Measurements from ENCODE around the gene OR1F1.
A peak's percentile ranks its signal among the peaks of the same experiment; 100 is the strongest.
"Not testable (repeated sequence)": the region's sequence is repeated elsewhere in the genome, so short reads cannot be mapped to it uniquely, and the experiment has no call there.

Gene OR1F1

DNA sequence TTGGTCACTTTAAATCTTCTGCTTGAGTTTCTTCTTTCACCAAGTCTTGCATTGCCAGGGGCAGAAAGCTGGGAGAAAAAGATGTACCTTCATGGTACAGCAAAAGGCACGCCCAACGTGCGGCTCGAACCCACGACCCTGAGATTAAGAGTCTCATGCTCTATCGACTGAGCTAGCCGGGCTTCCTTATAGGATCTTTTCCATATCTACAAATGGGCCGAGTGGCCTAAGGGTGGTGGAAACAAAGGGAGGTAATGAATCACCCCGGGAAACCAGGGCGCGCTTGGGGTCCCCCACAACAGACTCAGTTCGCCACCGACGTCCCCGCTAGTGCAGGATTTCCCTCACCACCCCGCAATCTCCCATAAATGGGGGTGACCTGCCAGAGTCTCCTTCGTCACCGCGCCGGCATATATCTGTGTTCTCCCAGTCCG is 7.5 kb upstream of the OR1F1 start:
- Mint-ChIP-seq H3K36me3 (no peaks in the 10 kb centered on the region), H3K4me3 (no peak overlapping the region), H3K4me1 (peaks cover 22% of the 10 kb centered on the region), H3K27me3 (peaks cover 93% of the 10 kb centered on the region), H3K9me3 (peaks cover 2% of the 10 kb centered on the region), H3K27ac (no peak overlapping the region)
- no peak for ATAC-seq

DNA sequence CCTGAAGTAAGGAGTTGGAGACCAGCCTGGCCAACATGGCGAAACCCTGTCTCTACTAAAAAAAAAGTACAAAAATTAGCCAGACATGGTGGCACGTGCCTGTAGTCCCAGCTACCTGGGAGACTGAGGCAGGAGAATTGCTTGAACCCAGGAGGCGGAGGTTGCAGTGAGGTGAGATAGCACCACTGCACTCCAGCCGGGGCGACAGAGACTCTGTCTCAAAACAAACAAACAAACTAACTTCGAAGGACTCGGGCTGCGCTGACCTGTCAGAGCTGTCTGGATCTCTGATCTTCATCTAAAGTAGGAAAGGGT is 5.8 kb upstream of the OR1F1 start:
- peak overlapping the region; percentile 73 for H3K27ac Mint-ChIP-seq
- H3K27me3 Mint-ChIP-seq = peaks cover 92% of the 10 kb centered on the region
- not testable (repeated sequence) for H3K36me3 Mint-ChIP-seq, ATAC-seq, H3K9me3 Mint-ChIP-seq
- peaks cover 22% of the 10 kb centered on the region for H3K4me1 Mint-ChIP-seq
- H3K4me3 Mint-ChIP-seq = peak overlapping the region; percentile 70

DNA sequence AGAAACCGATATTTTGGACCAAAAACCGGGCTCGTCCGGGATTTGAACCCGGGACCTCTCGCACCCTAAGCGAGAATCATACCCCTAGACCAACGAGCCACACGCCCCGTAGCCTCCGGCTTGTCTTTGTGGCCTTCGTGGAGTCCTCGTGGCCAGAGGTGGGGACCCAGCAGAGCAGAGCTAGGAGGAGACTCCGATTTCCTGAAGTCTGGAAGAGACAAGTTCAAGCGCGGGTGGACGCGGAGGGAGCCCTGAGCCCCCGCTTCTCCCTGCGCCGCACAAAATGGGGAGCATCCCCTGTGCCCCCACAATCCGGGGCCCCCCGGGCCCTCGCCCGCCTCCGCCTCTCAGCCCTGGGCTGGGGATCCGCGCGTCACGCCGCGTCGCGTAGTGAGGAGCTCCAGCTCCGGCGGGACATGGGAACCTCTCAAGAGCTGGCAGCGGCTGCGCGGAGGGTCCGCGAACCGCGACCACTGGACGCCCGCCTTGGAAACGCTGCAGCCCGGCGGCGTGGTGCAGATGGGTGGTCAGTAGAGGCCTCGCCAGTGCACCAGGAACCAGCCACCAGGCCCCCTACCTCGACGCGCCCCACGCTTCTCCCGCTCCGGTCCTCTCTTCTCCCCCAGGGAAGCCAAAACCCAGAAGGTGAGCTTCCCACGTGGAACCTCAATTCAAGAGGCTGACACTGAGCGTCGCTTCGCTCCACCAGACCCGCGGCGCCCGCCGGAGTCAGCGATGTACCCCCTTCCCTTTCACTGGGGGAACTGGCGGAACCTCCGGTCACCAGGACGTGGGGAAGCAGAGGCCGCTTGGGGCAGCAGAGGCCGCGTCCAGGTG is 5.2 kb upstream of the OR1F1 start:
- H3K27me3 Mint-ChIP-seq = peaks cover 92% of the 10 kb centered on the region
- no peaks in the 10 kb centered on the region for H3K36me3 Mint-ChIP-seq
- peaks cover 25% of the 10 kb centered on the region for H3K4me1 Mint-ChIP-seq
- H3K27ac Mint-ChIP-seq = peak overlapping the region; percentile 73
- H3K9me3 Mint-ChIP-seq = no peaks in the 10 kb centered on the region
- peak overlapping the region; percentile 74 for H3K4me3 Mint-ChIP-seq
- ATAC-seq = no peak

DNA sequence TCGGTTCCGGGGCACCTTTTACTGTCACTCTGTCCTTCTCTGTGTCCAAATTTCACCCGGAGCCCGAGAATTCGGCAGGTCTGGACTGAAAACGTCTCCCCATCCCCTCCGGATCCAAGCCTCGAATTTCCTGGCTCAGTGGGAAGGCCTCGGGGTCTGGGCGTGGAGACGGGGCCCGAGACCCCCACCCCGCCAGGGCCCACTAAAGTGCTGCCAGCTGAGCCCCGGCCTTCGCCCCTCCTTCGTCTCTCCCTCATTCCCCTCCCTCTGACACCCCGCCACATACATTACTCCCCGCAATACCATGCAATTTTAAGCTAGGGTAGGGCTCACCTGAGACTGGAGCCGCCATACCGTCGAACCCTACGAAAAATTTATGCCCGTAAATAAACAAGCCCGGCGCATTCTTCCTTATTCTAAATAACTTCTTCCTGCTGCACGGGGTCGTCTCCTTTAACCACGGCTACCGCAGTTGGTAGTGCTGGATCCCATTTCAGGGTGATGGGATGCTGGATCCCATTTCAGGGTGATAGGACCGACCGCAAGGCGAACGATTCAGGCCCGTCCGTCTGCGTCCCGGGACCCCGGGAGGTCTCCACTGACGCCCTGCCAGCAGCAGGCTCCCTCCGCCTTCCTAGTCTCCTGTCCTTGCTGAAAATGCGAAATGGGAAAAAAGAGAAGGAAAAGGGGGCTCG is 4.4 kb upstream of the OR1F1 start:
- H3K9me3 Mint-ChIP-seq = no peaks in the 10 kb centered on the region

DNA sequence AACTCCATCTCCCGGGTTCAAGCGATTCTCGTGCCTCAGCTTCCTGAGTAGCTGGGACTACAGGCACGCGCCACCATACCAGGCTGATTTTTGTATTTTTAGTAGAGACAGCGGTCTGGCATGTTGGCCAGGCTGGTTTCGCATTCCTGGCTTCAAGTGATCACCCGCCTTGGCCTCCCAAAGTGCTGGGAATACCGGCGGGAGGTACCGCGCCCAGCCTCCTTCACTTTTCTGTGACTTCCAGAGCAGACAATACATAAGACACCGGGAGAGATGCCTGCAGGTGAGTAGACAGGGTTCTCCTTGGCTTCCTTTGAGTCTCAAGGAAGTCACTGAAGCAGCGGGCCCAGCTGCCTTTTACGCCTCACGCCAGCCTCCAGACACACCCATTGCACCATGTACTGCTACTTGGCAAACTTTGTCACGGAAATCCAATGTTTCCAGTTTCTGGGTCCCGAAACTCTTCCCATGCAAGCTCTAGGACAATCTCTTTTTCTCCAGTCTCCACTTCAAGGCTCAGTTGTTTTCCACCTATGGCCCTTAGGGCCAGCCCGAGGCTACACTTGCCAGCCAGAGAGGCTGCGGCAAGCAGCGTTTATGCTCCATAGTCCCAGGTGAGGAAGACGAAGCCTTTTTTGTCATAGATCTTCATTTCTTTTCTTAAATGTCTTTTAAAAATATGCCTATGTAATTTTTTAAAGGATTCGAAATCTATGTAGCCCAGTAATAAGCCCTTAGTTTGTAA is 886 bp upstream of the OR1F1 start:
- no peaks in the 10 kb centered on the region for H3K36me3 Mint-ChIP-seq

More for the DNA sequence above, 4.4 kb upstream of the OR1F1 start:
- H3K36me3 Mint-ChIP-seq = no peaks in the 10 kb centered on the region
- no peak for ATAC-seq
- peak overlapping the region; percentile 74 for H3K4me3 Mint-ChIP-seq
- peak overlapping the region; percentile 73 for H3K27ac Mint-ChIP-seq
- peaks cover 32% of the 10 kb centered on the region for H3K4me1 Mint-ChIP-seq
- peaks cover 92% of the 10 kb centered on the region for H3K27me3 Mint-ChIP-seq

DNA sequence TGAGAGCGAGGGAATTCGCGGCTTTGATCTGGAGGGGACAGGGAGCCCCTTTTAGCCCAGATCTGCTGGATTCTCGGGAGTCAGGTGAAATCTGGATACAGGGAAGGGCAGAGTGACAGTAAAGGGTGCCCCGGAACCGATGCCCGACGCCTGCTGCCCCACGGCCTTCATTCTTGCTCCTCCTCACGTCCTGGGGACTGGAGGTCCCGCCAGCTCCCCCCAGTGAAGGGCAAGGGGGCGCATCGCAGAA is 596 bp downstream of the OR1F1 start:
- no peak overlapping the region for H3K27ac Mint-ChIP-seq
- H3K36me3 Mint-ChIP-seq = no peaks in the 10 kb centered on the region
- no peak for ATAC-seq
- H3K27me3 Mint-ChIP-seq = peaks cover 91% of the 10 kb centered on the region
- no peaks in the 10 kb centered on the region for H3K9me3 Mint-ChIP-seq
- H3K4me3 Mint-ChIP-seq = peak overlapping the region; percentile 29
- H3K4me1 Mint-ChIP-seq = peaks cover 34% of the 10 kb centered on the region

More for the DNA sequence above, 886 bp upstream of the OR1F1 start:
- Mint-ChIP-seq H3K4me1 (peaks cover 48% of the 10 kb centered on the region), H3K27ac (no peak overlapping the region), H3K9me3 (no peaks in the 10 kb centered on the region), H3K4me3 (no peak overlapping the region), H3K27me3 (peaks cover 91% of the 10 kb centered on the region)
- ATAC-seq = no peak

DNA sequence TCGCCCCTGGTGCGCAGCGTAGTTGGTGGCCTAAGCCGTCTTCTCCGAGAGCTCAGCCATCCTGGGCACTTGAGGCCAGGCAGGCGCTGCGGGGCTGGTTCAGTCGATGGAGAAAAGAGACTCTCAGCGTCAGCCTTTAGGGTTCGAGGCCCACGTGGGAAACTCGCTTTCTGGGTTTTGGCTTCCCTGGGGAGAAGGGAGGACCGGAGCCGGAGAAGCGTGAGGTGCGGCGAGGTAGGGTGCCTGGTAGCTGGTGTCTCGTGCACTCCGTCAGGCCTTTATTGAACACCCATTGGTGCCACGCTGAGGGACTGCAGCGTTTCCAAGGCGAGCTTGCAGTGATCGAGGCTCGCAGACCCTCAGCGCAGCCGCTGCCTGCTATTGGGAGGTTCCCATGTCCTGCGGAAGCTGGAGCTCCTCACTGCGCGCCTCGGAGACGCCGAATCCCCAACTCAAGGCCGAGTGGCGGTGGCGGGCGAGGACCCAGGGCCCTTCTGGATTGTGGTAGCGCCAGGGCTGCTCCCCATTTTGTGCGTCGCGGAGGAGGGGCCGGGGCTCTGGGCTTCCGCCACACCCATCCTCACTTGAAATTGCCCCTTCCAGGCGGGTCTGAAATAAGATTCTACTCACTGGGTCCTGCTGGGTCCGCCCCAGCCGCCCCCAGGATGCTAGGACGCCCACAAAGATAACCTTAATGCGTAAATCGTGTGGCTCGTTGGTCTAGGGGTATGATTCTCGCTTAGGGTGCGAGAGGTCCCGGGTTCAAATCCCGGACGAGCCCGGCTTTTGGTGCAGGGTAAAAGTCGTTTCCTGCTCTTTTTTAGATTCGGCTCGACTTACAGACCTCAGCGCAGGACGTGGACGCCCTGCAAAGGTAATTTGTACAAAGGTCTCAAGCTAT is 1.2 kb downstream of the OR1F1 start:
- H3K4me3 Mint-ChIP-seq = peak overlapping the region; percentile 29
- peaks cover 29% of the 10 kb centered on the region for H3K4me1 Mint-ChIP-seq
- no peaks in the 10 kb centered on the region for H3K36me3 Mint-ChIP-seq
- no peak overlapping the region for H3K27ac Mint-ChIP-seq
- no peak for ATAC-seq
- peaks cover 91% of the 10 kb centered on the region for H3K27me3 Mint-ChIP-seq
- peaks cover 2% of the 10 kb centered on the region for H3K9me3 Mint-ChIP-seq

DNA sequence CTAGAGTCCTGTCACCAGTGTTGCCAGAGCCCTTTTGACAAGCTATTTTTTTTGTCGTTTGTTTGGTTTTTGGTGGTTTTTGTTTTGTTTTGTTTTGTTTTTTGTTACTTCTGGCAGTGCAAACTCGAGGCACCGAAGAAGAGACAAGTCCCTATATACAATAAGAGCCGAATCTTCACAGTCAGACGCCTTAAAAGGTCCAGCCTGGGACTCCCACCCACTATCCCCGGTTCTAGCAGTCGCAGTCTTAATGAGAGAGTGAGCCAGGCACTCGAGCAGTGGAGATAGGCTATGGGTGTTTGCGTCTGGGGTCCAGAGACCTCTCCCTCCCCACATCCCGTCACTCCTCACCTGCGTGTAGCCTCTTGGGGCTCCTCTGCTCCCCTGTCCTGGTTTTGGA is 1.9 kb downstream of the OR1F1 start:
- Mint-ChIP-seq H3K27me3 (peaks cover 93% of the 10 kb centered on the region), H3K27ac (no peak overlapping the region), H3K4me3 (peak overlapping the region; percentile 15), H3K4me1 (peaks cover 26% of the 10 kb centered on the region), H3K36me3 (no peaks in the 10 kb centered on the region), H3K9me3 (peaks cover 2% of the 10 kb centered on the region)
- no peak for ATAC-seq

DNA sequence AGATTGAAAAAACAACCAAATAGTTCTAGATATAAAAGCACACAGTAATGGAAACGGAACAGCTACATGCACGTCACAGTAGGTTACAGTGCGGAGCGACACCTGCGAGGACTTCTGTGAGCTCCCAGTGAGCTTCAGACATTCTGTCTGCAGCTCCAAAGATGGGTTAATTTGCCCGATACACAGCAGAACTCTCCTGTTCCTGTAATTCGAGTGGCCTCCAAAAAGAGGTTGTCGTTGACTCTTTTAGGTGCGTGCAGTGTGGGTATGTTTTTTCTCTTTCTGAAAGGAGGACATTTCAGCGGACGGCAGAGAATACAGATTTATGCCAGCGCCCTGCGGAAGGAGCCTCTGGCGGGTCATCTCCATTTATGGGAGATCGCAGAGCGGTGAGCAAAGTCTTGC is 2.9 kb downstream of the OR1F1 start:
- no peak for ATAC-seq
- peaks cover 98% of the 10 kb centered on the region for H3K27me3 Mint-ChIP-seq
- H3K4me3 Mint-ChIP-seq = no peak overlapping the region
- no peaks in the 10 kb centered on the region for H3K36me3 Mint-ChIP-seq
- no peak overlapping the region for H3K27ac Mint-ChIP-seq
- H3K9me3 Mint-ChIP-seq = peaks cover 2% of the 10 kb centered on the region
- peaks cover 26% of the 10 kb centered on the region for H3K4me1 Mint-ChIP-seq

DNA sequence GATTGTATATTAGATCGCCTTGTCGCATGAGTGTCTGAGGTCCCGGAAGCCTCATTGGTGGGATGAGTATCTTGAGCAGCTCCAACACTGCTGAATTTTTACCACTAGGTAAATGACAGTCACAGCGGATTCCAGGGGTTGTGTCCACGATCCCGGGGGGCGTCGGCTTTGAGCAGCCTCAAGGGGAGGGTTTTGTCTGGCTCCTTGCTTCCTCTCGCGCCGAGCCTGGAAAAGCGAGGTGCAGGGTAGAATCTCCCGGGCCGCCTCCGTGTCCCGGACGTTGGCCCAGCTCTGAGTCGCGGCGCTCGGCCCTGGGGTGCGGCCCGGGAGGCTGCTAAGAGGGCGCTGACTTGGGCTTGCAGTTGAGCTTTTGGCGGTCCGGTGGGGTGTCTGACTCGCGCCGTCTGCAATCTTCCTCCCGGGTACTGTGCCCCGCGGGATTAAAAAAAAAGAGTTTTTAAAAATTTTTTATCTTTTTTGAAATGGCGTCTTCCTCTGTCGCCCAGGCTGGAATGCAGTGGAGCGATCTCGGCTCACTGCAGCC is 4.5 kb downstream of the OR1F1 start:
- H3K4me1 Mint-ChIP-seq = peaks cover 26% of the 10 kb centered on the region
- peaks cover 2% of the 10 kb centered on the region for H3K9me3 Mint-ChIP-seq
- H3K4me3 Mint-ChIP-seq = no peak overlapping the region
- H3K27ac Mint-ChIP-seq = no peak overlapping the region
- ATAC-seq = no peak
- peaks cover 82% of the 10 kb centered on the region for H3K27me3 Mint-ChIP-seq
- no peaks in the 10 kb centered on the region for H3K36me3 Mint-ChIP-seq

DNA sequence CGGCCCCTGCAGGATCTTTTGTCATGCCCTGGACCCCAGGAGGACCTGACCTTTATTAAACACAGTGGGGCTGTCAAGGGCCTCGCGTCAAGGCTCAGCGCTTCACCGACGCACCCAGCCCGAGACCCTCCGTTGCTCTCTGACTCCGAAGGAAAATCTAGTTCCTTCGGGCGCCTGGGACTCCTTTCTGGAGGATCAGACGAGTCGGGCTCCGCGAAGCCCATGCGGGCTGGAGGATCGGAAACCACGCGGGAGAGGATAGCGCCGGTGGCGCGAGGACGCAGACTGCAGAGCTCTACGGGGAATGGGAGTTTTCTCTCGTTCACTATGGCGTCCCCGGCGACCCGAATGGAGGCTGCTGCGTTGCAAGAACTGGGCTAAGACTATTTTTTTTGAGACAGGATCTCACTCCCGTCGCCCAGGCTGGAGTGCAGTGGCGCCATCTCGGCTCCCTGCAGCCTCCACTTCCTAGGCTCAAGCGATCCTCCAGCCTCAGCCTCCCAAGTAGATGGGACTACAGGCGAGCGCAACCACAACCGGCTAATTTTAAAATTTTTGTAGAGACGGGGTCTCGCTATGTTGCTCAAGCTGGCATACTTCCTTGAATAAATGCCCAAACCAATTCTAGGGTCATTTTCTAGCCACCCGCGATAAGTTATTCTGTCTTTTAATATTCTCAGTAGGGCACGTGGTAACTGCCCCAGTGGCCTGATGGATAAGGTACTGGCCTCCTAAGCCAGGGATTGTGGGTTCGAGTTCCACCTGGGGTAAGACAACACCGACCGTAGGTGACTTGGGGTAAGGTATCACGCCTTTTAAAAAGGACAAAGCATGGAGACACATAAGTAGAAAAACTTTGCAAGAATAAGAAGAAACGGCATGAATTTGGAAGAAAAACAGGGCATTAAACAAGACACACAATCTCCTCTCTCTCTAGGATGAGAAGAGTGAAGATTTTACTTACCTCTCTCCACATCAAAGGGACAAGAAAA is 5.5 kb downstream of the OR1F1 start:
- no peak for ATAC-seq
- Mint-ChIP-seq H3K27me3 (peaks cover 81% of the 10 kb centered on the region), H3K36me3 (no peaks in the 10 kb centered on the region), H3K27ac (no peak overlapping the region), H3K9me3 (peaks cover 2% of the 10 kb centered on the region), H3K4me1 (peaks cover 17% of the 10 kb centered on the region), H3K4me3 (no peak overlapping the region)

DNA sequence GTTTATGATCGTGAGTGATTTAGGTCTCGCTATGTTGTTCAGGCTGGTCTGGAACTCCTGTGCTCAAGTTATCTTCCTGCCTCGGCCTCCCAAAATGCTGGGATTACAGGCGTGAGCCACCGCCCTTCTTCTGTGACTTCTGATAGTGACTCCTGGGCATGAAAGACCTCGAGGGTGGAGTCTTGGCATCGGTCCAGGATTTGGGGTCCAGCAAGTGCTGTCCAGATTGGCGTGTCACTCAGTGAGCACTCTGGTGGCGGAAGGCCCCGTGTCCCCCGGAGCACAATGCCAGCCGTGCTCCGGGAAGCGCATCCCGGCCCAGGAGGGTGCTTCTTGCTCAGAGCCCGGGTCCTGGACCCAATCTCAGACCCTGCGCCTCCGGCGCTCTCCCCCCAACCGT is 6.8 kb downstream of the OR1F1 start:
- no peak for ATAC-seq
- Mint-ChIP-seq H3K27ac (no peak overlapping the region), H3K9me3 (peaks cover 2% of the 10 kb centered on the region), H3K4me1 (peaks cover 5% of the 10 kb centered on the region), H3K27me3 (peaks cover 75% of the 10 kb centered on the region), H3K4me3 (no peak overlapping the region), H3K36me3 (no peaks in the 10 kb centered on the region)

DNA sequence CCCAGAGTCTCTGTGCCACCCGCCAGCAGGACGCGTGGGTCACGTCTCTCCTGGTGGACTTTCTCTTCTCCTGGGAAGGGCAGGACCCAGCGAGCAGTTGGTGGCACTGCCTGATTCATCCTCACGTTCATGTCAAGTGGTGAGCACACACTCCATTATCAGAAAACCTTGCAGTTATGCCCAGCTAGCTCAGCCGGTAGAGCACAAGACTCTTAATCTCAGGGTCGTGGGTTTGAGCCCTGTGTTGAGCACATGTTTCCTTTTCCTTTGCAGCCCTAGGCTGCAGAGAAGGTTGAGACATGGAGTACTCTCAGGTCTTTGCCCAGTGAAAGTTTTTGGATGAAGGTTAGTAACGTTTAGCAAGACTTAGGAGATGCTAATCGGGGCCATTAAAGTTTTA is 8.0 kb downstream of the OR1F1 start:
- Mint-ChIP-seq H3K4me3 (no peak overlapping the region), H3K27ac (no peak overlapping the region), H3K9me3 (peaks cover 2% of the 10 kb centered on the region), H3K36me3 (no peaks in the 10 kb centered on the region), H3K4me1 (no peaks in the 10 kb centered on the region), H3K27me3 (peaks cover 70% of the 10 kb centered on the region)
- ATAC-seq = no peak

Data from stimulated activated memory B cell treated with anti-CD40 and anti-IgM and Interleukin-4, amounts not matched to agents 10 μg/mL and 1 μg/mL and 100 μg/mL, for 72 hours (primary cell).